Measurements from ENCODE around the gene ACADVL.

Gene ACADVL

GRCh38 chr17:7252176-7253043, 32.7 kb downstream of the ACADVL start, which contains the start of gene ELP5:
TSS of gene ELP5 (plus strand) at chr17:7252215. CDS start at chr17:7252551, 336 bp downstream.
- peak; percentile 91 for DNase-seq (ENCODE audit: low spot score)

- DNase-seq (ENCODE audit: low spot score): no peak
Measured at GRCh38 chr17:7253082-7253481, 33.3 kb downstream of the ACADVL start.

- no peak for DNase-seq (ENCODE audit: low spot score)
Measured at GRCh38 chr17:7254511-7254910, 34.8 kb downstream of the ACADVL start.

GRCh38 chr17:7256766-7257456, 37.2 kb downstream of the ACADVL start:
- DNase-seq (ENCODE audit: low spot score): no peak

- no peak for DNase-seq (ENCODE audit: low spot score)
Measured at GRCh38 chr17:7258731-7259554, 39.2 kb downstream of the ACADVL start.

GRCh38 chr17:7259555-7259889, 39.8 kb downstream of the ACADVL start:
- no peak for DNase-seq (ENCODE audit: low spot score)

- DNase-seq (ENCODE audit: low spot score): no peak
Measured at GRCh38 chr17:7260151-7260550, 40.4 kb downstream of the ACADVL start.

GRCh38 chr17:7260651-7261378, 41.1 kb downstream of the ACADVL start:
- no peak for DNase-seq (ENCODE audit: low spot score)

GRCh38 chr17:7261379-7262191, 41.8 kb downstream of the ACADVL start:
- peak; percentile 36 for DNase-seq (ENCODE audit: low spot score)

- no peak for DNase-seq (ENCODE audit: low spot score)
Measured at GRCh38 chr17:7262192-7262934, 42.6 kb downstream of the ACADVL start, which contains the start of gene CLDN7. TSS of gene CLDN7 (minus strand) at chr17:7262478. CDS start at chr17:7262043, 435 bp downstream.

- peak; percentile 18 for DNase-seq (ENCODE audit: low spot score)
Measured at GRCh38 chr17:7262935-7263800, 43.4 kb downstream of the ACADVL start.

- no peak for DNase-seq (ENCODE audit: low spot score)
Measured at GRCh38 chr17:7263801-7264078, 44.0 kb downstream of the ACADVL start.

- no peak for DNase-seq (ENCODE audit: low spot score)
Measured at GRCh38 chr17:7266784-7267183, 47.0 kb downstream of the ACADVL start.
